Adipose tissue (tissue), 3 donors: ENCODE measurements around the gene FNDC3B. TPM values are rescaled to one million over a fixed set of nuclear protein-coding genes. Genes with fewer than 3 reads are reported as not detected.

Experiments used
- H3K27ac ChIP-seq: one replicate; pipeline ENCODE4 v1.5.1; 2013; ENCODE audit warnings: low read depth, low read length
- WGBS, 3 donors: extraction: QIAGEN DNeasy Blood & Tissue Kit; methylation state at CpG; one replicate each; pipeline ENCODE4 v1.1.7; 2013; 5-methylcytosine and 5-hydroxymethylcytosine counted together
- polyA plus RNA-seq, 3 donors: library from polyadenylated mRNA; stranded (reverse); fragments of 200-250 nt; gene quantifications; one replicate each; pipeline ENCODE4 v1.2.3, GENCODE V29; 2013
- donor health status: healthy with polysubstance abuse.
- donor health status: Bipolar disorder and iron deficiency.
- donor health status: healthy.

FNDC3B gene
- polyA plus RNA-seq, 3 donors: 12.9 to 31.8 (median 29.6) TPM

DNA sequence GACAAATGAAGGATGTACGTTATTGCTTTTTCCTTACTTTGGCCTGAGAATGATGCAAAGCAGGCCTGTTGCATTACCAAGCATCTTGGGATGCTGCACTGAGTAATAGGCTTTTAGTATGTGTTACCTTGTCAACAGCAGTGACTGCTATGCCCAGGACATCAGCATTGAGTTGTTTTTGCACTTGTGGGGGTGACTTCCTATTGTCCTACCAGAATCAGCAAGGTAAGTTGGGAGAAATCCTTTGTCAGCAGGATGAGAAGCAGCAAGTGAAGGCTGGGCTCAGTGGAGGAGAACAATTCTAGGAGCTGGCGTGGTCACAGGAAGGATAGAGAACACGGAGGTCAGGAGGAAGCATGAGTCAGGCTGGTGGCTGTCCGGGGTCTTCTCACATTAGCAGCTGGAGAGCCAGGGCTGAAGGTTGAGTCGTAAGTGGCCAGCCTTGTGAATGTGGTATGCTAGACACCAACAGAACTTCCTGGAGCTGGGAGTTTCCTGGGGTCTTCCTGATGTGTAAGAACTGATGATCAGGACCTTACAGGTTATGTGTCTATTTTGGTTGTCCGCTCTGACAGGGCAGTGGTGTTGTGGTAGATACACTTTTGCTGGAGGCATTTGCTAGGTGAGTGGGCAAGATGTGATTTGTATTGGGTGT, 142.7 kb downstream of the FNDC3B start:
- no peak overlapping the region for H3K27ac ChIP-seq
- WGBS, 3 donors: 43 to 69% (median 55%) methylated on average over 6 of the region's 6 CpGs

DNA sequence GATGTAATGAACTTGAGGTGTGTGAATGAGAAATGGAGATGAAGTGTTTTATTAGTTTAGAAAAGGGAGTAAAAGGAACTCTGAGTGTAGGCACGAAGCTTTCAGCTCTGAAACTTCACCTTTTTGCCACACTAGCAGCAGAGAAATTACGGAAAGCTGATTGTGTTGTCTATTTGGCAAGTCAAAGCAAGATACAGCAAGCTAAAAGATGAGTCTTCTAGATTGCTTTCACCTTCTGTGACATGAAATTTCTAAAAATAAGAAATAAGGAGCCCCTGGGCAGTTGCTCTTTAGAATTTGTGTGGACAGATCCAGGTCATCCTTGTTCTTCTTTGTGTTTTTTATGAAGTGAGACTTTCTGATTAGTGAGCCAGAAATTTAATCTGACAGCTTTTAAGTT, 143.4 kb downstream of the FNDC3B start:
- 31 to 56% (median 38%) methylated on average over 2 of the region's 2 CpGs for WGBS, 3 donors
- no peak overlapping the region for H3K27ac ChIP-seq

- WGBS, 3 donors: 93 to 96% (median 95%) methylated on average over 3 of the region's 3 CpGs
- H3K27ac ChIP-seq: no peak overlapping the region
Observed at GRCh38 chr3:172184106-172184822, 144.9 kb downstream of the FNDC3B start.

GRCh38 chr3:172185907-172186306, 146.5 kb downstream of the FNDC3B start:
- WGBS, 3 donors: 45 to 68% (median 55%) methylated on average over 2 of the region's 2 CpGs
- no peak overlapping the region for H3K27ac ChIP-seq

GRCh38 chr3:172186607-172187006, 147.2 kb downstream of the FNDC3B start:
- no peak overlapping the region for H3K27ac ChIP-seq
- WGBS, 3 donors: 95 to 98% (median 98%) methylated on average over 4 of the region's 4 CpGs

DNA sequence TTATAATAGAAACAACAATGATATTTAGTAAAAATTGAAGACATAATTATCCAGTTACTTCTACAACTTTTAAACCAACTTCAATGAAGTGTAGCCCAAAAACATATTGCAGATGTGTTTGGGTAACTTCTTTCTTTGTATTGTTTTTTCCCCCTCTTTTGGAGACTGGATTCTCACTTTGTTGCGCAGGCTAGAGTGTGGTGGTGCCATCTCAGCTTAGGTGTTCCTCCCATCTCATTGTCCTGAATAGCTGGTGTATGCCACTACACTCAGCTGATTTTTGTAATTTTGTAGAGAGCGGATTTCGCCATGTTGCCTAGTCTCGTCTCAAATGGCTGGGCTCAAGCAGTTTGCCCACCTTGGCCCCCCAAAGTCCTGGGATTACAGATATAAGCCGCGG, 148.1 kb downstream of the FNDC3B start:
- 92 to 98% (median 96%) methylated on average over 6 of the region's 6 CpGs for WGBS, 3 donors

GRCh38 chr3:172188511-172188910, 149.1 kb downstream of the FNDC3B start:
- 92 to 97% (median 96%) methylated on average over 11 of the region's 11 CpGs for WGBS, 3 donors

More for the DNA sequence above, 148.1 kb downstream of the FNDC3B start:
- no peak overlapping the region for H3K27ac ChIP-seq

DNA sequence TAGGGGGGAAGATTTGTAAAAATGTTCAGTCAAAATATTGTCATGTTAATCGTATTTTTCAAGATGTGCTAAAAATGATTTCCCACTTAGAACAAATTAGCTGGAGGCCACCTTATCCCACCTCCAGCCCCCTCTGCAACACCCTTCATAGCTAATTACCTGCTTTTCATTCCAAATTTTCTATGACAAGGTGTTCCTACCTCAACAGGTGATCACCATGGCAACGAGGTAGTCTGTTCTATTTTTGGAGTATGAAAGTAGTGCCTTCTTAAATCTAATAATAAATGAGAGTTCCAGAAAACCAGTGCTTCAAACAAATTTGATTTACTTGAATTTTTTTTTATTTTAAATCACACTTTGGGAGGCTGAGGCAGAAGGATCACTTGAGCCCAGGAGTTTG, 149.8 kb downstream of the FNDC3B start:
- no peak overlapping the region for H3K27ac ChIP-seq
- 80 to 90% (median 87%) methylated on average over 2 of the region's 2 CpGs for WGBS, 3 donors

More at GRCh38 chr3:172188511-172188910, 149.1 kb downstream of the FNDC3B start:
- H3K27ac ChIP-seq: no peak overlapping the region

- WGBS, 3 donors: 76 to 90% (median 79%) methylated on average over 7 of the region's 7 CpGs
- H3K27ac ChIP-seq: no peak overlapping the region
Observed at GRCh38 chr3:172189987-172190603, 150.7 kb downstream of the FNDC3B start.

GRCh38 chr3:172190980-172191379, 151.6 kb downstream of the FNDC3B start:
- H3K27ac ChIP-seq: no peak overlapping the region

GRCh38 chr3:172191629-172192028, 152.3 kb downstream of the FNDC3B start:
- H3K27ac ChIP-seq: no peak overlapping the region
- WGBS, 3 donors: 70 to 96% (median 90%) methylated on average over 4 of the region's 4 CpGs

More at GRCh38 chr3:172190980-172191379, 151.6 kb downstream of the FNDC3B start:
- WGBS, 3 donors: 87 to 94% (median 93%) methylated on average over 3 of the region's 3 CpGs

GRCh38 chr3:172192830-172193415, 153.5 kb downstream of the FNDC3B start:
- WGBS, 3 donors: 42 to 56% (median 52%) methylated on average over 3 of the region's 3 CpGs
- H3K27ac ChIP-seq: no peak overlapping the region

GRCh38 chr3:172193436-172193835, 154.1 kb downstream of the FNDC3B start:
- 95 to 98% (median 96%) methylated on average over 1 of the region's 1 CpG for WGBS, 3 donors

DNA sequence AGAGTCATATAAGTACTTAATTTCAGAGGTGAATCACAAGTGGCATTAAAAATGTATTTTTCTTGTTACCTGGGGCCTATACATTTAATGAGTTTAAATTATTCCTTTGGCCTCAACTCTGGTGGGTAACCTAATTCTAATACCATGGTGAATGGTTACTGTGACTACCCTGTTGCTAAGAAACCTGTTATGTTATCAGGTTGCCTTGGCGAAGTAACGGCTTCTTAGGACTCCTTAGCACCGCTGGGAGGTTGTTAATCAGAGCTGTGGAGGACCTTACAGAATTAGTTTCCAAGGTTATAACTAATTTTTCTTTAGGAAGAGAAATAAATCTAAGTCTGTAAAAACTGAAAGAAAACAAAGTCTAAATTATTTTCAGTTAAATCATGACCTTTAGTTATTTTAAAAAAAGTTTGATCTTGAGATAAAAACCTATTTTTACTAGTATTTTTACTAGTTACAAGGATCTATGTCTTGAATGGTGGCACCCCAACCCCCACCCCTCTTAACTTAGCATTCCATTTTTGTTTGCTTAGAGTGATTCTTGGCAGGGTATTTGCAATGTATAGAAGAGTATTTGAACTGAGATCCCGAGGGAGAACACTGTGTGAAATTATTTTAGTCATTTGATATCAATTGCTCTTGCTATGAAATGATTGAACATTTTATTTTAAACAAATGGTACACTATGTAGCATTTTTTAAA, 155.5 kb downstream of the FNDC3B start:
- H3K27ac ChIP-seq: no peak overlapping the region
- 33 to 71% (median 64%) methylated on average over 4 of the region's 4 CpGs for WGBS, 3 donors

More at GRCh38 chr3:172193436-172193835, 154.1 kb downstream of the FNDC3B start:
- no peak overlapping the region for H3K27ac ChIP-seq

- no peak overlapping the region for H3K27ac ChIP-seq
- WGBS, 3 donors: 23 to 36% (median 27%) methylated on average over 1 of the region's 1 CpG
Observed at GRCh38 chr3:172195407-172195754, 156.0 kb downstream of the FNDC3B start.

- H3K27ac ChIP-seq: no peak overlapping the region
- WGBS, 3 donors: 81 to 89% (median 84%) methylated on average over 3 of the region's 3 CpGs
Observed at GRCh38 chr3:172197344-172197743, 158.0 kb downstream of the FNDC3B start.

GRCh38 chr3:172198428-172198827, 159.1 kb downstream of the FNDC3B start:
- H3K27ac ChIP-seq: no peak overlapping the region
- 92 to 96% (median 93%) methylated on average over 3 of the region's 3 CpGs for WGBS, 3 donors

- H3K27ac ChIP-seq: no peak overlapping the region
- WGBS, 3 donors: 80 to 88% (median 87%) methylated on average over 7 of the region's 7 CpGs
Observed at GRCh38 chr3:172199850-172200369, 160.5 kb downstream of the FNDC3B start.
